Motor neuron (in vitro differentiated cells): ENCODE data around the gene TRIM15. TPM values are rescaled to one million over a fixed set of nuclear protein-coding genes. Genes with fewer than 3 reads are reported as not detected.
A peak's percentile ranks its signal among the peaks of the same experiment; 100 is the strongest.

Source experiments
- ATAC-seq, 8 experiments: fragments of 200-7000 bp; cut with Tn5 transposase; replicated peaks in 6 of 8; 2 replicates each; pipeline ENCODE4 v1.8.0; 2021; ENCODE audit warnings: mild to moderate bottlenecking in 8 of 8, moderate library complexity in 8 of 8
- H3K27ac ChIP-seq, 2 donors: fragments of 250-450 bp; sonication (Bioruptor Pico); 2 replicates each; pipeline ENCODE4 v1.9.0; 2021; ENCODE audit warnings: antibody characterized with exemption in 2 of 2, mild to moderate bottlenecking in 2 of 2, moderate library complexity in 1 of 2
- H3K4me1 ChIP-seq, 2 donors: fragments of 250-450 bp; sonication (Bioruptor Pico); replicated peaks in 1 of 2; 2 replicates each; pipeline ENCODE4 v1.6.1; 2021; ENCODE audit warnings: antibody characterized with exemption in 2 of 2, mild to moderate bottlenecking in 2 of 2, moderate library complexity in 1 of 2
- H3K4me3 ChIP-seq, 5 donors: fragments of 250-450 bp; sonication (Bioruptor Pico); 2 replicates each; pipeline ENCODE4 v1.9.0; 2021; ENCODE audit warnings: antibody characterized with exemption in 5 of 5, mild to moderate bottlenecking in 5 of 5, moderate library complexity in 4 of 5
- WGBS, 10 experiments: fragments of 450-650 bp; shearing (Covaris generic); methylation state at CpG; one replicate each; pipeline ENCODE4 v1.0.0; 2022; 5-methylcytosine and 5-hydroxymethylcytosine counted together
- in situ Hi-C, 9 experiments: fragments of 400-800 bp; cut with MboI; loops; one replicate each; pipeline ENCODE4 v1.15.0; 2021; ENCODE audit warnings: low sequenced_read_pairs in 9 of 9, low pct_unique_long_range_greater_than_20kb in 2 of 9; ENCODE audit not compliant: unreplicated experiment in 9 of 9
- total RNA-seq, 8 experiments: library from RNA; unstranded; fragments of 300-600 nt; gene quantifications; 2 replicates each; pipeline versions ENCODE4 v1.2.3 to v1.2.4, GENCODE V29; 2022

TRIM15 gene
- total RNA-seq, 8 experiments from 2014 or later, result 0.14 to 0.77 (median 0.25) TPM; not detected in 5

DNA sequence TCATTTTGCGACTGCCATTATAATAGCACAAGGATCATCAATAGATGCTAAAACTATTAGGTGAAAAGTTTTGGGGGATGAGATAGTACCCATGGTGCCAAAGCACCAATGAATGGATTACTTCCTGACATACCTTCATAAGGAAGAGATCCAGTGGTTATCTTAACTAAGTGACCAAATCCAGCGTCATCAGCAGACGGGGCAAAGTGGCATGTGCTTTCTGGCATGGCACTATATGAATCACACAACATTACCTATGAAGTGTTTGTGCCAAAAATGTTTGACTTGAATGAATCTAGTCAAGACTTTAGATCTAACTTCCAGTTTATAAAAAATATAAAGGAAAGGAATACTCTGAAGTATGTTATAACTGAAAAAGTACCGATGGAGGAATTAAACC, 39.0 kb downstream of the TRIM15 start:
- no peak overlapping the region for H3K4me3 ChIP-seq
- in situ Hi-C loops, result no loop called here
- no peak overlapping the region for H3K27ac ChIP-seq
- WGBS, 10 experiments, result 73 to 100% (median 95%) methylated on average over 1 to 4 of the region's 4 CpGs
- H3K4me1 ChIP-seq, result peaks cover 0 to under 1% of the 10 kb centered on the region in 2 donors
- no peak for ATAC-seq

- Histone ChIP-seq H3K27ac (no peak overlapping the region), H3K4me1 (peaks cover 0 to 3% of the 10 kb centered on the region in 2 donors), H3K4me3 (no peak overlapping the region)
- in situ Hi-C loops, result no loop called here
- 60 to 100% (median 100%) methylated on average over 1 of the region's 1 CpG; no CpG with 5 or more reads in 3 of the 10 experiments for WGBS, 10 experiments
- ATAC-seq, result peak in 2 of 8 experiments; percentile 59 to 62
Measured at GRCh38 chr6:30204116-30204515, 40.8 kb downstream of the TRIM15 start.

DNA sequence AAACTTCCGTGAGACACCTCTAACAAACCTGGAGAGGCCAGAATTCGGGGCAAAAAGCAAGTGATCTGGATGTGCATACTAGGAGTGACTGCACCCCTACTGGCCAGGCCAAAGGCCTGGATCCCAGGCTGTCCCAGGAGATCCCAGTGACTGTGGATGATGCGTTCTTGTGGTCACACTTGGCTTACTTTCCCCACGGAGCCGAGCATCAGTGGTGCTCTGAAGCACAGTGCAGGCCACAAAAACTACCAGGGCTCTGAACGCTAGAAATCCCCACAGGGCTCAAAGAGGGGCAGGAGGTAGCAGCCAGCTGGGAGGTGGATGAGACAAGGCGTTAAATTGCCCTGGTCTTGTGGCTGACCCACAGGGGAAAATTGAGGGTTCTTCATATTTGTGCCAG, 42.8 kb downstream of the TRIM15 start:
- ATAC-seq, result no peak
- H3K4me3 ChIP-seq, result no peak overlapping the region
- no peak overlapping the region for H3K27ac ChIP-seq
- in situ Hi-C loops, result no loop called here
- 58 to 100% (median 83%) methylated on average over 1 to 3 of the region's 7 CpGs; no CpG with 5 or more reads in 4 of the 10 experiments for WGBS, 10 experiments
- H3K4me1 ChIP-seq, result peaks cover 6 to 9% of the 10 kb centered on the region in 2 donors

DNA sequence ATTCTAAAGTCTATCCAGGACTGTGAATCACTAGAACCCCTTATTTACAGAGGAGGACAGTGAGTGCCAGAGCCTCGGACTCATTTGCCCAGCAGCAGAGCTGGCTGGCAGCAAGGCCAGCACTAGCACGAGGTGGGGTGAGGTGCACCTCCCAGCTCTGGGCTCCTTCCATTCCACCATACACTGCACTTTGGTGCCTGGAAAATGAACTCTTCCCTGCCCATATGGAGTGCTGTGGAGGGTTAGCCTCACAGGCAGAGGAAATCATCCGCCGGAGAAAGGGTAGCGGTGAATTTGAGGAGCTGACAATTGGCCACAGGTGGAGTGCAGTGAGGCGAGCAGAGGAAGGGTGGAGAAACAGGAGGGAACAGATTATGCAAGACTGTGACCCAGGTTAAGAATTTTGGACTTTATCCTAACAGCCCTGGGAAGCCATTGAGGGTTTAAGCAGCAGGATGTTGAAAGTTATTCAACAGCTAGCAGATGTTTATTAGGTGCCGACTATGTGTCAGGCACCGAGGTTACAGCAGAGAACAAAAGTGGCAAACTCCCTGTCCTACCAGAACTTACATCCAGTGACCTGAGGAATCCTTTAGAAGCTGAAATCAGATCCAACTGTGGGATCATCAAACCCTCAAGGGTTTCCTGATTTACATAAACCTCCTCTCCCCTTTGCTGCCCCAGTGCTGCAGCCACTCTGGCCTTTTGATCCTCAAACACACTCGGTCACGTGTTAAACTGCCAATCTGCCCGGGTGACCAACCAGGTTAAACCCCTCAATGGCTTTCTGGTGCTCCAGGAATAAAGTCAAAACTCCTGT, 43.7 kb downstream of the TRIM15 start:
- in situ Hi-C loops, result no loop called here
- WGBS, 10 experiments, result 7 to 60% (median 55%) methylated on average over 2 to 8 of the region's 11 CpGs; no CpG with 5 or more reads in 4 of the 10 experiments
- peak in 3 of 8 experiments; percentile 43 to 60 (median 45) for ATAC-seq
- peaks cover 14 to 17% of the 10 kb centered on the region in 2 donors for H3K4me1 ChIP-seq
- H3K4me3 ChIP-seq, result no peak overlapping the region
- no peak overlapping the region for H3K27ac ChIP-seq

GRCh38 chr6:30207619-30208295, 44.4 kb downstream of the TRIM15 start:
- Histone ChIP-seq H3K27ac (no peak overlapping the region), H3K4me1 (peaks cover 18 to 19% of the 10 kb centered on the region in 2 donors), H3K4me3 (no peak overlapping the region)
- 11 to 83% (median 63%) methylated on average over 1 to 4 of the region's 4 CpGs; no CpG with 5 or more reads in 1 of the 10 experiments for WGBS, 10 experiments
- peak in 3 of 8 experiments; percentile 50 to 52 (median 51) for ATAC-seq
- in situ Hi-C loops, result no loop called here

DNA sequence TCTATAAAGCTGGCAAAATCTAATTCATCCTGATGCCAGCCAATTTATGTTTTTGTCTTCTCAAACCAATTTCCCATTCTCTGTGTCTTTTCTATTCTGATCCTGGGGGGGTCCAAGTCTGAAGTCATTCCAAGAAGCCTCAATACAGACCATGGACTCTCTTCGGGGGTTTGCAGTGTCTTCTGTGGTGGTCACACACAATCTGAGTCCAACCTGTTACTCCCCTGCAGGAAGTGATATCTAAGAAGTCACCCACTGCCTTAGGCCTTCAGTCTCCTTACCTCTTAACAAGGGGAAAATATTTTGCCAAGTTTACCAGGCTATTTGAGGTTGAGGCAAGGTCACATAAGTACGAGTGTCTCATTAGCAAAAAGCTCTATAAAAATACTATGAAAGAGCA, 48.0 kb downstream of the TRIM15 start:
- H3K4me1 ChIP-seq, result peaks cover 18 to 19% of the 10 kb centered on the region in 2 donors
- H3K27ac ChIP-seq, result no peak overlapping the region
- 20 to 69% (median 55%) methylated on average over 1 to 2 of the region's 2 CpGs; no CpG with 5 or more reads in 1 of the 10 experiments for WGBS, 10 experiments
- in situ Hi-C loops, result no loop called here
- H3K4me3 ChIP-seq, result peak overlapping the region in 1 of 5 donors; percentile 76
- ATAC-seq, result no peak

GRCh38 chr6:30211899-30212298, 48.6 kb downstream of the TRIM15 start:
- 28 to 67% (median 46%) methylated on average over 1 to 3 of the region's 3 CpGs; no CpG with 5 or more reads in 2 of the 10 experiments for WGBS, 10 experiments
- in situ Hi-C loops, result no loop called here
- Histone ChIP-seq H3K4me3 (peak overlapping the region; percentile 68 to 96 (median 76)), H3K4me1 (peaks cover 18 to 19% of the 10 kb centered on the region in 2 donors), H3K27ac (no peak overlapping the region)
- ATAC-seq, result no peak

- ATAC-seq, result peak; percentile 83 to 95 (median 92)
- WGBS, 10 experiments, result 0 to 6% (median 0%) methylated on average over 2 to 24 of the region's 59 CpGs
- peak within 1 kb of the TSS; percentile 68 to 96 (median 76) for H3K4me3 ChIP-seq
- in situ Hi-C loops, result no loop called here
- peak within 1 kb of the TSS; percentile 62 to 82 for H3K27ac ChIP-seq
- peaks cover 16 to 18% of the 10 kb centered on the region in 2 donors for H3K4me1 ChIP-seq
Measured at GRCh38 chr6:30212865-30213666, 49.7 kb downstream of the TRIM15 start, which contains the start of gene TRIM26. TRIM26 (minus strand) TSS chr6:30213406; CDS start chr6:30199103, 14,303 bp downstream.

DNA sequence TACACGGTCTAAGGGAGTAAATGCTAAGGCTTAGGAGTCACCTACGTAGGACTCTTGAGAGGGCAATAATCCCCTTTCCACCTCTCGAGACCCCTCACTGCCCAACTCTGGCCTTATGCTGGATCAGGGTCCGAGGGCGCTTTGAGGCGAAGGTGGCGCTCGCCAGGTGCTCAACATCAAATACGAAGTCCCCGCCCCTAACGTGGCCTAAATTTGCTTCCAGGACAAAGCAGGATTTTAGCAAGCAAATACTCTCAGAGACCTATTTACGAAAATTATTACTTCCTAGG, 50.3 kb downstream of the TRIM15 start:
- no peak for ATAC-seq
- 0 to 33% (median 3%) methylated on average over 1 to 10 of the region's 12 CpGs; no CpG with 5 or more reads in 2 of the 10 experiments for WGBS, 10 experiments
- in situ Hi-C loops, result no loop called here
- Histone ChIP-seq H3K4me3 (peak overlapping the region; percentile 68 to 96 (median 76)), H3K4me1 (peaks cover 16 to 18% of the 10 kb centered on the region in 2 donors), H3K27ac (peak overlapping the region in 1 of 2 donors; percentile 80)

DNA sequence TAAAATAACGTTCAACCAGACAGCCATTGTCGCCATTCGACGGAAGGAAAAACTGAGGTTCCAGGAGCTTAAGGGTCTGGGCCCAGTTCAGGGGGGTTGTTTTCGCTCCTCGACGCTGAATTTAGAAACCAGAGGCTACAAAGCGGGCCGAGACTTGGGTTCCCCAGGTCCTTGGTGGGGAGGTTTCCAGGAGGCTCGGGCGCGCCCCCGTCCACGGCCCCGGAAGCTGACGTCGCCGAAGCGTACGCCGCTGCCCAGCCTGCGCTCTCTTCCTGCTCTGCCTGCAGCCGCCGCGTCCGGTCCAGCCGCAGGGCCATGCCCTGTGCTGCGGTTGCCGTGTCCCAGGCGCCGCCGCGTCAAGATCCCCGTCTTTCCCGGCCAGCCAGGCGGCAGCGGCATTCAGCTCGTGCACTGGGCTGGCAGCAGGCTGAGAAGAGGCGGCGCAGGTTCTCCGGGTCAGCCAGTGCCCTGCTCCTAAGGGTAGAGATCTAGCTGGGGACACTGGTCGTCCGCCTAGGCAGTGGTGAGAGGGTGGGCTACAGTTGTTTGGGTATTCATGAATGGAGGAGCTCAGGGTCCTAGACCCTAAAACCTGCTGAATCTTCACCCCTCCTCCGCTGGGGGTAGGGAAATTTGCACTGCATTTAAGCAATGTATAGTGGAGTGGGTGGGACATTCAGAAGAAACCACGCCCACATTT, 50.8 kb downstream of the TRIM15 start:
- Histone ChIP-seq H3K4me1 (peaks cover 16 to 18% of the 10 kb centered on the region in 2 donors), H3K4me3 (peak overlapping the region; percentile 68 to 96 (median 76)), H3K27ac (peak overlapping the region; percentile 4 to 80)
- in situ Hi-C loops, result no loop called here
- WGBS, 10 experiments, result 0 to 20% (median 2%) methylated on average over 1 to 16 of the region's 45 CpGs; no CpG with 5 or more reads in 1 of the 10 experiments
- peak; percentile 36 to 70 (median 56) for ATAC-seq

GRCh38 chr6:30214657-30214982, 51.3 kb downstream of the TRIM15 start:
- in situ Hi-C loops, result no loop called here
- H3K4me3 ChIP-seq, result peak overlapping the region; percentile 68 to 96 (median 76)
- H3K27ac ChIP-seq, result no peak overlapping the region
- ATAC-seq, result no peak
- 0 to 91% methylated on average over 2 to 6 of the region's 14 CpGs; no CpG with 5 or more reads in 8 of the 10 experiments for WGBS, 10 experiments
- H3K4me1 ChIP-seq, result peaks cover 16 to 18% of the 10 kb centered on the region in 2 donors

DNA sequence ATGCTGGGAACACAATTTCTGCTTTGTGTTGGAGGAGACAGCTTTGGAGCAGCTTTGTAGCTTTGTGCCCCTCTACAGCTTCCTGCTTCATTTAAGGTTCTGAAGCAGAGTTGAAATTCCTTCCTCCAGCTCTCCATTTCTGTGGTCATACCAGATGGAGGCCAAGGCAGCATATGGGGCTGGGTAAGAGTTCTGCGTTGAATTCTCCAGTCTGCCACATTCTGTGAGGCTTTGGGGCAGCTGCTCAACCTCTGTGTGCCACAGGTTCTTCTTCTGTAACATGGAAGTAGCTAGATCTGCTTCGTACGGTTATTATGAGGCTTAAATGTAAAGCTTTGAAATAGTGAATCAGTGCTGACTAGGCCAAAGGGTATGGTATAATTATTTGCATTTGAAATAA, 52.8 kb downstream of the TRIM15 start:
- no peak overlapping the region for H3K27ac ChIP-seq
- in situ Hi-C loops, result no loop called here
- no peak for ATAC-seq
- 15 to 85% (median 75%) methylated on average over 1 to 3 of the region's 3 CpGs; no CpG with 5 or more reads in 4 of the 10 experiments for WGBS, 10 experiments
- no peak overlapping the region for H3K4me3 ChIP-seq
- H3K4me1 ChIP-seq, result peaks cover 11 to 13% of the 10 kb centered on the region in 2 donors
